ENCODE results near the gene DIRAS2. TPM values are rescaled to one million over a fixed set of nuclear protein-coding genes. Genes with fewer than 3 reads are reported as not detected.

DIRAS2 gene
- polyA plus RNA-seq, 1 donor (not counting 4 experiments of a cell fraction or from before 2014, with no cell fraction given): not detected

- no peaks in the 10 kb centered on the region for H3K36me3 ChIP-seq (ENCODE audit: control insufficient read depth in 2 of 2, extremely low read depth in 1 of 2, insufficient read depth in 2 of 2, low read length in 2 of 2)
- H3K9me1 ChIP-seq (ENCODE audit: control insufficient read depth, extremely low read depth, insufficient read depth, low read length): no peaks in the 10 kb centered on the region
- TF ChIP-seq CTCF (optimal IDR thresholded peaks at IDR 0.05 in 1 of 3, IDR thresholded peaks at IDR 0.05 in 1 of 3, conservative IDR thresholded peaks at IDR 0.05 in 1 of 3; ENCODE audit: extremely low read depth in 1 of 3, insufficient read depth in 2 of 3, low read length in 3 of 3) (no peak), EZH2 (IDR thresholded peaks at IDR 0.05; ENCODE audit: low read length) (no peak)
- dilution Hi-C loops (cut with MboI; ENCODE audit: extremely low pct_ligation_motif_present, low sequenced_read_pairs): no loop called here
- H3K4me3 ChIP-seq (ENCODE audit: control insufficient read depth in 2 of 3, extremely low read depth in 1 of 3, insufficient read depth in 2 of 3, low read depth in 1 of 3, low read length in 3 of 3): no peak overlapping the region
- no peak overlapping the region for H3K9ac ChIP-seq (ENCODE audit: control insufficient read depth, extremely low read depth, insufficient read depth, low read length)
- no peaks in the 10 kb centered on the region for H4K20me1 ChIP-seq (ENCODE audit: control insufficient read depth, extremely low read depth, insufficient read depth, low read length)
- H3K4me2 ChIP-seq (ENCODE audit: control insufficient read depth, extremely low read depth, insufficient read depth, low read depth, low read length): no peak overlapping the region
- FAIRE-seq (no peak), DNase-seq (ENCODE audit: low read depth, low spot score) (no peak)
- H3K27me3 ChIP-seq (ENCODE audit: control insufficient read depth, extremely low read depth, insufficient read depth, low read length): peaks cover 9% of the 10 kb centered on the region
- no peaks in the 10 kb centered on the region for H3K79me2 ChIP-seq (ENCODE audit: control insufficient read depth, insufficient read depth, low read length)
- H3K4me1 ChIP-seq (ENCODE audit: control insufficient read depth, extremely low read depth, insufficient read depth, low read length): no peaks in the 10 kb centered on the region
- no peak overlapping the region for H2AFZ ChIP-seq (ENCODE audit: control insufficient read depth, low read length)
- H3K9me3 ChIP-seq (ENCODE audit: control insufficient read depth, low read depth, low read length): no peaks in the 10 kb centered on the region
- no peak overlapping the region for H3K27ac ChIP-seq (ENCODE audit: control insufficient read depth, insufficient read depth, low read length)
Observed at GRCh38 chr9:90629991-90630390, 12.6 kb downstream of the DIRAS2 start.

GRCh38 chr9:90629354-90629753 lies 13.3 kb downstream of the DIRAS2 start:
- Histone ChIP-seq H3K4me1 (ENCODE audit: control insufficient read depth, extremely low read depth, insufficient read depth, low read length) (no peaks in the 10 kb centered on the region), H3K79me2 (ENCODE audit: control insufficient read depth, insufficient read depth, low read length) (no peaks in the 10 kb centered on the region), H2AFZ (ENCODE audit: control insufficient read depth, low read length) (no peak overlapping the region), H3K4me2 (ENCODE audit: control insufficient read depth, extremely low read depth, insufficient read depth, low read depth, low read length) (no peak overlapping the region), H3K9ac (ENCODE audit: control insufficient read depth, extremely low read depth, insufficient read depth, low read length) (no peak overlapping the region), H3K4me3 (ENCODE audit: control insufficient read depth in 2 of 3, extremely low read depth in 1 of 3, insufficient read depth in 2 of 3, low read depth in 1 of 3, low read length in 3 of 3) (no peak overlapping the region), H3K36me3 (ENCODE audit: control insufficient read depth in 2 of 2, extremely low read depth in 1 of 2, insufficient read depth in 2 of 2, low read length in 2 of 2) (no peaks in the 10 kb centered on the region), H3K9me3 (ENCODE audit: control insufficient read depth, low read depth, low read length) (no peaks in the 10 kb centered on the region), H3K9me1 (ENCODE audit: control insufficient read depth, extremely low read depth, insufficient read depth, low read length) (no peaks in the 10 kb centered on the region), H4K20me1 (ENCODE audit: control insufficient read depth, extremely low read depth, insufficient read depth, low read length) (no peaks in the 10 kb centered on the region), H3K27ac (ENCODE audit: control insufficient read depth, insufficient read depth, low read length) (no peak overlapping the region), H3K27me3 (ENCODE audit: control insufficient read depth, extremely low read depth, insufficient read depth, low read length) (peaks cover 9% of the 10 kb centered on the region)
- no peak for TF ChIP-seq CTCF (optimal IDR thresholded peaks at IDR 0.05 in 1 of 3, IDR thresholded peaks at IDR 0.05 in 1 of 3, conservative IDR thresholded peaks at IDR 0.05 in 1 of 3; ENCODE audit: extremely low read depth in 1 of 3, insufficient read depth in 2 of 3, low read length in 3 of 3)
- TF ChIP-seq EZH2 (IDR thresholded peaks at IDR 0.05; ENCODE audit: low read length): no peak
- dilution Hi-C loops (cut with MboI; ENCODE audit: extremely low pct_ligation_motif_present, low sequenced_read_pairs): no loop called here
- FAIRE-seq: no peak
- no peak for DNase-seq (ENCODE audit: low read depth, low spot score)

Data from keratinocyte (primary cell).